LNCaP clone FGC (cell line): Measurements from ENCODE around the gene SIDT1.

Experiments
- DNase-seq: peaks from one replicate; pipeline ENCODE4 v3.0.0-alpha.2; 2011; ENCODE audit warnings: low read depth
- H3K4me3 ChIP-seq: 2 replicates; pipeline ENCODE4 v1.5.1; 2011; ENCODE audit warnings: mild to moderate bottlenecking, low read depth, low read length, control low read depth
- CTCF ChIP-seq: IDR thresholded peaks from 2 replicates; pipeline ENCODE4 v1.5.1; 2012; ENCODE audit warnings: mild to moderate bottlenecking; ENCODE audit not compliant: control insufficient read depth, insufficient read depth; ENCODE audit errors: extremely low read depth

Gene SIDT1

GRCh38 chr3:113565555-113565954, 33.2 kb downstream of the SIDT1 start:
- no peak for DNase-seq

GRCh38 chr3:113570158-113570557, 37.8 kb downstream of the SIDT1 start:
- DNase-seq: no peak
- no peak overlapping the region for H3K4me3 ChIP-seq
- TF ChIP-seq CTCF: no peak

More at GRCh38 chr3:113565555-113565954, 33.2 kb downstream of the SIDT1 start:
- no peak for TF ChIP-seq CTCF
- no peak overlapping the region for H3K4me3 ChIP-seq

- H3K4me3 ChIP-seq: no peak overlapping the region
- DNase-seq: no peak
- TF ChIP-seq CTCF: no peak
Observed at GRCh38 chr3:113571360-113571759, 39.0 kb downstream of the SIDT1 start.

DNA sequence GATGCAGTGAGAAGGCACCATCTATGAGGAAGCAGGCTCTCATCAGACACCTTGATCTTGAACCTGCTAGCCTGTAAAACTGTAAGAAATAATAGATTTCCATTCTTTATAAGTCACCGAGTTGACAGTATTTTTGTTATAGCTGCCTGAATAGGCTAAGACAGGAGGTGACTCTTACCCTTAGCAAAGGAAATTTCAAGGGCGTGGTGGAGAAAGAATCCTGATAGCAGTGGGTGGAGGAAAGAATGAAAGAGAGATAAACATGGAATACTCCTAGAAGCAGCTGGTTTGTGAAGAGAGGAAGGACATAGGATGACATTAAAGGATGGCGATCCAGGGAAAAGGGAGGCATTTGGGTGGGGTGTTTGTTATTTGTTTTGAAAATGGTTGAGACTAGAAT, 41.4 kb downstream of the SIDT1 start:
- H3K4me3 ChIP-seq: no peak overlapping the region
- DNase-seq: no peak
- no peak for TF ChIP-seq CTCF

- no peak for TF ChIP-seq CTCF
- no peak for DNase-seq
- no peak overlapping the region for H3K4me3 ChIP-seq
Observed at GRCh38 chr3:113574213-113574612, 41.9 kb downstream of the SIDT1 start.

DNA sequence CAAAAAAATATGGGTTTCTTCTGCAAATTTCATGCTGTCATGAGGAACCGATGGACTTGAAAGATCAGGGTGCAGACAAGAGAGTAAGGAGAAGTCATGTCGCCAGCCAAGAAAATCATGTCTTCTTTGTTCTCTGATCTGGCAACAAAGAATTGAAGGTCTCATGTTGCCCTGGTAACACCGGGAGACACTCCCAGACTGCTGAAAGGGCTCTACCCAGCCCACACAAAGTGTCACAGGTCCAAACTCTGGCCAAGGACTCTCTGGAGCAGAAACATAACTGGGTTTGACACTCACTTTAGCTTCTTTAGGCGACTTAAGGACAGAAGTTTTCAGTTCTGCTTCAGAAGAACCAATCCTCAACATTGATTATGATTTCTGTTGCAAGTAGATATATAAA, 42.9 kb downstream of the SIDT1 start:
- no peak for TF ChIP-seq CTCF
- DNase-seq: no peak
- H3K4me3 ChIP-seq: no peak overlapping the region

DNA sequence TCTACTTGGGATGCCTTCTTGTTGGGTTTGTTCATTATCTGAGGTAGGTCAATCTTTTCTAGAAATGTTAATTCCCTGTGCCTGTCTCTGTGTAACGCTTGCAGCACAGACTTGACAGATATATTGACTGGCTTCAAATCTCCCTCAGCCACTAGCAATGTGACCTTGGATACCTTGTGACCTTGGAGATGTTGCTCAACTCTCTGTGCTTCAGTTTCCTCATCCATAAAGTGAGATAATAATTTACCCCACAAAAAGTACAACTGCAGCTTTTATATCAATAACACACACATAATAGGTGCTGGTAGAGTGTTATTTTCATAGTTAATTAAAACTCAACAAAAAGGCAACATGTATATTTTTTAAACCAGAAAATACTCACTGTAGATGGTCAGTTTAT, 52.9 kb downstream of the SIDT1 start:
- DNase-seq: no peak
- no peak for TF ChIP-seq CTCF
- no peak overlapping the region for H3K4me3 ChIP-seq
